NCI-H345 treated with DMSO at 0.1 percent for 48 hours (cell line): ENCODE results near the gene MED13.

Source experiments
- DNase-seq: peaks from one replicate; lab custom pipeline; 2025; ENCODE audit not compliant: unreplicated experiment; lab: John Stamatoyannopoulos, UW

MED13 gene, protein sequence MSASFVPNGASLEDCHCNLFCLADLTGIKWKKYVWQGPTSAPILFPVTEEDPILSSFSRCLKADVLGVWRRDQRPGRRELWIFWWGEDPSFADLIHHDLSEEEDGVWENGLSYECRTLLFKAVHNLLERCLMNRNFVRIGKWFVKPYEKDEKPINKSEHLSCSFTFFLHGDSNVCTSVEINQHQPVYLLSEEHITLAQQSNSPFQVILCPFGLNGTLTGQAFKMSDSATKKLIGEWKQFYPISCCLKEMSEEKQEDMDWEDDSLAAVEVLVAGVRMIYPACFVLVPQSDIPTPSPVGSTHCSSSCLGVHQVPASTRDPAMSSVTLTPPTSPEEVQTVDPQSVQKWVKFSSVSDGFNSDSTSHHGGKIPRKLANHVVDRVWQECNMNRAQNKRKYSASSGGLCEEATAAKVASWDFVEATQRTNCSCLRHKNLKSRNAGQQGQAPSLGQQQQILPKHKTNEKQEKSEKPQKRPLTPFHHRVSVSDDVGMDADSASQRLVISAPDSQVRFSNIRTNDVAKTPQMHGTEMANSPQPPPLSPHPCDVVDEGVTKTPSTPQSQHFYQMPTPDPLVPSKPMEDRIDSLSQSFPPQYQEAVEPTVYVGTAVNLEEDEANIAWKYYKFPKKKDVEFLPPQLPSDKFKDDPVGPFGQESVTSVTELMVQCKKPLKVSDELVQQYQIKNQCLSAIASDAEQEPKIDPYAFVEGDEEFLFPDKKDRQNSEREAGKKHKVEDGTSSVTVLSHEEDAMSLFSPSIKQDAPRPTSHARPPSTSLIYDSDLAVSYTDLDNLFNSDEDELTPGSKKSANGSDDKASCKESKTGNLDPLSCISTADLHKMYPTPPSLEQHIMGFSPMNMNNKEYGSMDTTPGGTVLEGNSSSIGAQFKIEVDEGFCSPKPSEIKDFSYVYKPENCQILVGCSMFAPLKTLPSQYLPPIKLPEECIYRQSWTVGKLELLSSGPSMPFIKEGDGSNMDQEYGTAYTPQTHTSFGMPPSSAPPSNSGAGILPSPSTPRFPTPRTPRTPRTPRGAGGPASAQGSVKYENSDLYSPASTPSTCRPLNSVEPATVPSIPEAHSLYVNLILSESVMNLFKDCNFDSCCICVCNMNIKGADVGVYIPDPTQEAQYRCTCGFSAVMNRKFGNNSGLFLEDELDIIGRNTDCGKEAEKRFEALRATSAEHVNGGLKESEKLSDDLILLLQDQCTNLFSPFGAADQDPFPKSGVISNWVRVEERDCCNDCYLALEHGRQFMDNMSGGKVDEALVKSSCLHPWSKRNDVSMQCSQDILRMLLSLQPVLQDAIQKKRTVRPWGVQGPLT (N-terminal part only)

DNA sequence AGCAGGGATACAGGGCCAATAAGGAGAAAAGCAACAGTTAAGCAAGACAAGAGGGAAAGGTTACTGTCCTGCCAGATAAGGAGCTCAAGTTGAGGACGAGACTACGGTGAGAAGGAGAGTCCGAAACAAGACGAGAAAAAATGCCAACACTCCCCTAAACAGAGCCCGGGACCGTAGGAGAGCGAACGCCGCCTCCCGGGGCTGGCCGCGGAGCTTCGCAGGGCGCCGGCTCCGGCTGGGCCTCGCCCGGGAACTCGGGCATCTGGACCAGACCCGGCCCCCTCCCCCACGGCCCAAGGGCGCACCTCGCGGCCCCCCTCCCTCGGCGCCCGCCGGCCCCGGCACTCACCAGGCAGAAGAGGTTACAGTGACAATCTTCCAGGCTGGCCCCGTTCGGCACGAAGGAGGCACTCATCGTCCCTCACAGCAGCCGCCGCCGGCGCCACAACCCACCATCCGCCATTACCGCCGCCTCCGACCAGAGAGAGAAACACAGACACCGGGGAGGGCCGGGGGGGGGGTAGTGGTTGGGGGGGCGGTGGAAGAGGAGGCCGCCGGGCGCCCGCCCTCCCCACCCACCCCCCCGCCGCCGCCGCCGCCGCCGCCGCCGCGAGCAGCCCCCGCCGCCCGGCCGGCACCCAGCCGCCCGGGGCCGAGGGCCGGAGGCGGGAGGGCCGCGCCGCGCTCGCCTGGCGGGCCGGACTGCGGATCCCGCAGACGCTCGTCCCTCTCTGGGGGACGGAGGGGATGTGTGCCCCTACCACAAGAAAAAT lies at the start of gene MED13:
MED13 (minus strand) TSS at position 488 of the 773 bp plus-strand sequence; CDS start at position 415, 73 bp downstream.
- no peak for DNase-seq

DNA sequence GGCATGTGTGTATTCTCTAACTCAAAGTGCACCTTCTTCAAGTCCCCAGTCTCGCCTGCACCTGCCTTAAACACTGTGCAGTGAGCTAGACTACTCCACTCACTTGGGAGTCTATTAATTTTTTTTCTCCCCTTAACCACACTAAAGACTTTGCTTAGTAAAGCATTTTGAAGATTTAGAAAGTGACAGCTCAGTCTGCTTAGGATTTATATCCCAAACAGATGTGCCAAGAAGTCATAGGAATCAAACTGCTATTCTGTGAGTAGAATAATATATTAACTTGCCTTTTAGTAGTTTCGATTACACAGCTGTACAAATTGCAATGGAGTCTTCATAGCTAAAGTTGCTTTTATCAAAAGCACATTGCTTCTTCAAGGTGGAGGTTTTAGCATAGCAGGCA lies 47.2 kb upstream of the MED13 start:
- DNase-seq, result no peak

DNA sequence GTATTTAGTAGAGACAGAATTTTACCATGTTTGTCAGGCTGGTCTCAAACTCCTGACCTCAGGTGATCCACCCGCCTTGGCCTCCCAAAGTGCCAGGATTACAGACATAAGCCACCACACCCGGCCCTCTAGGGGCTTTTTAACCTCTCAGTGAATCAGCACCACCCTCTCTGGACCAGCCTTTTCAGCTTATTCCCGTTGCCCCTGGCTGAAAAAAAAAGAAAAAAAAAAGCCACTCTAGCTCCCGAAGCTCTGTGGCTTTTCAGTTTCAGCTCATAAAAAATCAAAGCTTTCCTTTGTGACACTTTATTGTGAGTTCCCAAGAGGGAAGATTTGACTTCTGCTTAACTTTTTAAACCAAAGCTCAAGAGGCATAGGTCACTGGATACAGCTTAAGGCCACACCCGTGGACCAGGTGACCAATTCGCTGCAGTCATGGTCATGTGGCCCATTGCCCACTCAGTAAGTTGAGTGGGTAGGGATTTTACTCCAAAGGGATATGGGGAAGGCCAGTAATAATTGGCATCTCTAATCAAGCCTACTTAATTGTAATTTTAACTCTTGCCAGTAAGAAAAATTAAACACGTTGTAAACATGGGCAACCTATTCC lies 46.6 kb upstream of the MED13 start:
- no peak for DNase-seq

DNA sequence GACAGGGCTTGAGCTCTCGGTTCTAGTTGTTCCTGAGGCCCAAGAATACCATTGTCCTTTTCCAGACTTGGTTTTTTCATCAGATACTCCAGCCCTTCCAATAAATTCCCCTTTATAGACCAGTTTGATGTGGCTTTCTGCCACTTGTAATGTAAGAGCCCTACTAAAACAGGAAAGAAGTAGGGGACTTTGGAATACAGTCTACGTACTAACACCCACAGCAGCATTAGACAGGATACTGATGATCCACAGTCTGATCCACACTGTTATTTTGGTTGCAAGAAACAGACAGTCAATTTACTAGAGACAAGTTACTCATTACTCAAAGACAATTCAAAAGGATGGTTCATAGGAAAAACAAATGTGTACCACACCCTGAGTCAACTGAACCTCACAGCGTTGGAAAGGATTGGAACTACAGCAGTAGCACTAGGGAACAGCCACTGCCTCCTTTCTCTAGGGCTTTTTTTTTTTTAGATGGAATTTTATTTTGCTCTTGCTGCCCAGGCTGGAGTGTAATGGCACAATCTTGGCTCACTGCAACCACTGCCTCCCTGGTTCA lies 45.9 kb upstream of the MED13 start:
- DNase-seq, result no peak

DNA sequence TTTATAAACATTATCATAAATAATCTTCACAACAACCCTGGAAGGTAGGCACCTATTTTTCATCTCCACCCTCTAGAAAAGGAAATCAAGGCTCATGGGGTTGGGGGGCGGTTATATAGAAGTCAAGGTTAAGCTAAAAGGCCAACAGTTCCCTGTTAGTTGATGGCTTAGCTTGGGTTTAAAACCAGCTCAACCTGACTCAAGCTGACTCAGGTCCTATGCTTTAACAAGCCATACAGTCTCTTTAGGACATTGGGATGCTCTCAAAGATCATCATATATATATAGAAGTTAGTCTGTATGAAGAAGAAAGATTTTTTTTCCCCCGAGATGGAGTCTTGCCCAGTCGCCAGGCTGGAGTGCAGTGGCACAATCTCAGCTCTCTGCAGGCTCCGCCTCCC lies 44.8 kb upstream of the MED13 start:
- DNase-seq, result no peak

DNA sequence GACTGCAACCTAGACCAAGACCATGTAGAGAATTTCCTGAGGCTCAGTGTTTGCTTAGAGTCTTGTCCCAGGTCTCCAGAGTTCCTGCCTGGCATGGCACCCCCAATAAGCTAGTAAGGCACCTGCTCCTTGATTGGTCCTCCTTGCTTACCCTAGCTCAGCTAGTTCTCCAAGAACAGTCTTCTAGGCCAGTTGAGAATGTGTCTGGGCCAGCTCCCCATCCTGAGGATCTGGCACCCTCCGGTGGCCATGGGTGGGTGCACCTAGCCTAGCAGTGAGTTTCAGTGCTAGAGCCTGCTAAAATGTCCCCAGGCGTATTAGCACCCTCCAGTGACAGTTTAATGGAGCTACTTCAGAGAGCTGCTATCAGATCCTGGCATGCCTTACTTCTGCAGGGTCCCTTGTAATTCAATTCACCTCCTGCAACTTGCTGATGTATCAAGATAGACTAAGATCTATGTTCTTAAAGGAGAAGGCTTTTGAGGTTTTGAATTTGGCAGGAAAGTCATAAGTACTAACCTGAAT lies 44.4 kb upstream of the MED13 start:
- peak; percentile 9 for DNase-seq

DNA sequence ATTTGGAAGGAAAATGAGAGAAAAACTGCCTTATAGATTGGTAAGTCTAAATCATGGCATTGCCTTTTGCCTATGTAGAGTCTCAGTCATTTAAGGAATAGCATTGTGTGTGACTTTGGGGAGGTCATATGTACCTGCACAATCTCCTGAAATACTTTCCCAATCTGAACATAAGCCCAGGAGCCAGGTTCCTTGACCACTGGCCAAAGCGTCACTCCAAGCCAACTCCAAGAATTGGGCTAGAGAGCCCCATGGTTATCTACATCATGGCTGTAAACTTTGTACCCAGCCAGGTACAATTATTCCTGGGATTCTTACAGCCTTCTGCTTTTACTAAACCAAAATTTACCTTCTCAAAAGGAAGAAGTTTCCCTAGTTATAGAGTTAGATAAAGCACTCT lies 40.8 kb upstream of the MED13 start:
- DNase-seq, result no peak

DNA sequence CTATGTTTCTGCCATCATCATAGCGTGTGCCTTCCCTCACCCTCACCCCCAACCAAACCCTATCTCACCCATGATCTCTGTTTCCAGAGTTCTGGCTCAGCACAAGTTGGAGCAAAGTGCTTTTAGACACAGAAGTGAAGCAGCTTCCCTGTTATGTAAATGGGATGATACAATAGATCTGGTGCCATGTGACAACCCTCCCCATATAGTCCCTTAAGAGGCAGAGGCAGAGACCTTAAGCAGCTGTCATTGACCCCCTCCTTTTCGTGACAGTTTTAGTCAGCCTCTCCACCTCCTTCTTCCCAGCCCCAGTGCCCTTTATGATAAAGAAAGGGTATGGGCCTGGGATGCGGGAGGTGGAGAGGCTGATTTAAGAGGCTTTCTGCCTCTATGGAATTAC lies 40.3 kb upstream of the MED13 start:
- no peak for DNase-seq

DNA sequence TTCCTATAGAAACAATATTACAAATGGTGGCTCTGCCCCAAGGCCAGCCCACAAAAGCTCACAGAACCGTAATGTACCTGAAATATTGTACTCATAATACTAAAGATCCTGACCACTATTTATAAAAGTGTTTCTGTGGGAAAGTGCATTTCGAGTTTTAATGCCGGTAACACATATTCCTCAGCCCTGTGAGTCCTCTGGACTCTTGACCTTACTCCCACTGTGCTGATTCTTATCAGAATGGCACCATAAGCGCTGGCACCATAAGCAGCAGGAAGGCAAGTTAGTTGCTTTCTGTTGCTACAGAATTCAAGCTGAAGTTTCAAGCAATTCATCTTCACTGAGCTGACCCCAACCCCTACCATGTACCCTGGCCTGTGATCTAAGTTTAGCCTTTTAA lies 36.4 kb upstream of the MED13 start:
- DNase-seq, result no peak

DNA sequence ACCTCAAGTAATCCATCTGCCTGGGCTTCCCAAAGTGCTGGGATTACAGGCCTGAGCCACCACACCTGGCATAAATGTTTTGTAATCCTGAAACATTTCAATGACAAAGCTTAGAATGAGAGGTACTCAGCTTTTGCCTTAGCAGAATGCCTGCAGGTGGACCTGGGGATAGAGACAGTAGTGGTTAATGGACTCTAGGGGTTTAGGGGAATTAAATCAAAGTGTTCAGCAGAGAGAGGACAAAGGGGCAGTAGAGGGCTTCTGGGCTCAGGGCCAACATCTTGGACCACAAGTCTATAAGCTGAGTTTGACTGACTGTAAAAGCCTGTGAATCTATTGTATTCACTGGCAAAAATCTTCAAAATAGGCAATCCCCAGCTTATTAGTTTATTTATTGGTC lies 36.0 kb upstream of the MED13 start:
- no peak for DNase-seq

DNA sequence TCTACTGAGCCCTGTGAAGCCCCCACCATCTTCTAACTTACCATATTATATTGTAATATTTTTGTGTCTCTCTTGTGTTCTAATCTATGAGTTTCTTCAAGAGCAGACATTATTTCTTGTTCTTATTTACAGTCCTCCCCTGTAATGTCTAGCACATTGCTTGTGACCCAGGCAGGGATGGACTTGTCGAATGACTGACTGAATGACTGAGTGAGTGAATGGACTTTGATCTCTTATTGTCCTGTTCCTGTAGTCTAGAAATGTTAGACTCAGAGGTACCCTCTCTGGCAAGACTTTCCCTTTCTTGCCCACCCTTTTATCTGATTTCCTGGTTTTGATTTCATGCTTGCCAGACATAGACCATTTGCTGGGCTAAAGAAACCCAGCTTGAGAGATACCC lies 35.0 kb upstream of the MED13 start:
- no peak for DNase-seq

DNA sequence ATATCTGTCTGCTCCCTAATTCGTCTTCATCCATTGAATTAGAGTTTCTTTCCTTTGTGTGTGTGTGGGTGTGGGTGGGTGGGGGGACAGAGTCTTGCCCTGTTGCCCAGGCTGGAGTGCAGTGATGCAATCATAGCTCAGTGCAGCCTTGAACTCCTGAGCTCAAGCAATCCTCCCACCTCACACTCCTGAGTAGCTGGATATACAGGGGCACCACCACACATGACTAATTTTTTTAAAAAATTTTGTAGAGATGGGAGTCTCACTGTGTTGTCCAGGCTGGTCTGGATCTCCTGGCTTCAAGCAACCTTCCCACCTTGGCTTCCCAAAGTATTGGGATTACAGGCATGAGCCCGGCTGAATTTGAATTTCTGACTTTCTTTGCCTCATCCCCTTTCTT lies 34.5 kb upstream of the MED13 start:
- DNase-seq, result no peak

DNA sequence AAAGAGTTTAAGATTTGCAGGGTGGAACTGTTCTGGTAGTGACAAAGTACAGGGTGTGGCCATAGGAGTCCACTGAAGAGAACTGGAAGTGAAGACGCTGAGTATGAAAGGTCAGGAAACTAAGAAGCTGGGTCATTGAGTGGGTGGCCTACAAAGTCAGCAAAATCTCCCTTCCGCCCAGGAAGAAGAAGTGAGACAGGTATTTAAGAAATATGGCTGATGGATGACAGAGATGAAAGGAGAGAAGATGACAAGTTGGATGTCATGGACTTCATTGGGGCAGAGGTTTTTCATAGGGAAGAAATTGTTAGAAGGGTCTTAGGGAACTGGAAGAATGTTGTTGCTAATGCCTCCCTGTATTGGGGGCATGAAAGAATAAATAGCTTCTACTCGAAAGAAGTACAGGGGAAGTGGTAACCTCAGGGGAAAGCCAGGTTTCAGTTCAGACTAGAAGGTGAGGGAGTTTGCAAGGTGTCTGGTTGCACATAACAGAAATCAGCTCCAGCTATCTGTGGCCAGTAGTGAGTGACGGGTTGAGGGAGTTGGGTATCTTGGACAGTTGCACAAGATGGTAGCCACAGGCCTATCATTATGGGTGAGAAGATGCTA lies 33.6 kb upstream of the MED13 start:
- no peak for DNase-seq

DNA sequence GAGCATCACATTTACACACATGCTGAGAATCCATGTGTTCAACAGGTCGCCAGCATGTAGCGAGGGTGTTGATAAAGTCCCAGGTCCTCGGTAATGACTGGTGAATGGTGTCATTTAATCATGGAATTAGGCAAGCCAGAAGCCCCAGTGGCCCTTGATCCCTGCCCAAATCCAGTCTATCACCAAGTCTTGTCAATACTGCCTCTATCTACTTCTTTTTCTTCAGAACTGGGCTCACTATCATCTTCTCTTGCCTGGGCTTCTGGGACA lies 31.3 kb upstream of the MED13 start:
- no peak for DNase-seq

DNA sequence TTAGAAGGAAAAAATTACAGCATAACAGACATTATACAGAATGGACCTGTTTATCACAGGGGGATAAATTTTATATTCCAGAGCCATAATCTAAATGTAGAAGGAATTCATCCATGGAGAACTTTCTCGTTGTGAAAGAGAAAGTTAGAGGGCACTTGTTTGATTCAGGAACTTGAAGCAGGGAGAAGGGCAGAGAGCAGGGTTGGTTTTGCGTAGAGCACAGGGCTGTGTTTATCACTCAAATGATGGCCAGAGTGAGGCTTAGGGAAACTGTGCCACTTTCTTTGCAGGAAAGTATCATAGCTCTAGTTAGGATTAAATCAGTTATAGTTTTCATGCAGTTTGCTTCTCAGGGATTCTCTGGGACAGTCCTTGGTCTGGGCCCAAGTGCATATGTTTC lies 29.1 kb upstream of the MED13 start:
- DNase-seq, result no peak

DNA sequence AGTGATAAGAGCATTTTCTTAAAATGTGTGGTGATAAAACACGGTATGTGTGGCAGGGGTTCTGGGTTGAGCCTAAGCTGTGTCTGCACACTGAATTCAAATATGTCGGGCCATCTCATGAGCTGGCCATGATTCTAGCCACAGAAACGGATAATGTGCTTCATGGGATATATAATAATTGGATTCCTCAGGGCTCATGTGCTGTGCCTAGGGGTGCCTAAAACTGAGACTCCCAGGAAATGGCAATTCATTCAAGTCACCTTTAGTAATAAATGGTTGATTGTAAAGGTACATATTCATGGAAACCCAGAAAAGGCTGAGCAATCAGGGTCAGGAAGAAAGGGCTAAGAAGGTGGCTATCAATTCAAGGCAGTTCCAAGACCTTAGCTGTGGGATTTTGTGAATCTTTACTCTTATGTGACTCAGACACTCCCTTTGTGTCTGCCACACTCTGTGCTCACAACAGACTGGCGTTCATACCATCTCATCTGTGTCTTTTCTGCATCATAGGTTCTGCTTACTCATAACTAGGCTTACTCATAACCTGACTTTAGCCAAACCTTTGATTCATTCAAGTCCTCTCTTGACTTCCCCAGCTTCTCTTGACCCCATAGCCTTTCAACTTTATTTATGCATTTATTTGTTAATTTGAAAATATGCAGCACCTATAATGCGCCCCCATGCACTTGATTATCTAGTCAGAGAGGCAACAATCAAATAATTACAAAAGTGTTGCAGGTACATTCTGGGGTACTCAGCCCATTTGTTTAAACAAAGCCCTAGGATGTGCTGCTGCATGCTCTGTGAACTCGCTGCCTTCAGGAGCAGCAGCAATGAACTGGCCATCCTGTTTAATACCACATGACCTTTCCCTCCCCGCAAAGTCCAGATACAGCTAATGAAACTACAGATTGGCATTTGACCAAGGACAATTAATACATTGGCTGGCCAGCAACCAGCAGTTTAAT lies 28.4 kb upstream of the MED13 start:
- DNase-seq, result no peak

DNA sequence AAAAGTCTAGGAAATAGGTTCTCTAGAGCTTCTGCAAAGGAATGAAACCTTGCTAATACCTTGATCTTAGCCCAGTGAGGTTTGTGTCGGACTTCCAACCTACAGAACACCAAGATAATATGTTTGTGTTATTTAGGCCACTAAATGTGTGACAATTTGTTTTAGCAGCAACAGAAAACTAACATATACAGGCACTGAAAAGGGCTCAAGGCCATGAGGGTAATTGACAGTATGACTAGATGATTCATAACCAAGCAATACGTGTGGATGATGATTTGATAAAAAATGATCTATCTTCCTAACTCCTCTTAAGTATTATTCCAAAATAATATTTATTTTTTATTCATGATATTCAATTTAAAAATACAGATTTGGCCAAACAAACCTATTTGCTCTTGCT lies 27.7 kb upstream of the MED13 start:
- no peak for DNase-seq

DNA sequence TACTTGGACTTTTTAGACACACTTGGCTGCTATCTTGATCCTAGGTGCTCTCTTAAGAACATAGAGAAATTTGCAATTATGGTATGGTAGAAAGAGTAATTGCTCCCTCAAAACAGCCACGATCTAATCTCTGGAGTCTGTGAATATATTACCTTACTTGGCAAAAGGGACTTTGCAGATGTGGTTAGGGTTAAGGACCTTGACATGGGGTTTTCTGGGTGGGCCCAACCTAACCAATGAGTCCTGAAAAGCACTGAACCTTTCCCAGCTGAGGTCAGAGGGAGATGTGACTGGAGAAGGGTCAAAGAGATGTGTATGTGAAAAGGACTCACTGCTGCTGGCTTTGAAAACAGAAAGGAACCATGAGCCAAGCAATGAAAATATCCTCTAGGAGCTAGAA lies 26.7 kb upstream of the MED13 start:
- DNase-seq, result no peak
